ENCODE data around the gene TMED9.
A peak's percentile ranks its signal among the peaks of the same experiment; 100 is the strongest.
"Not testable (repeated sequence)": the region's sequence is repeated elsewhere in the genome, so short reads cannot be mapped to it uniquely, and the experiment has no call there.

TMED9 gene

GRCh38 chr5:177557796-177558195 is 34.2 kb upstream of the TMED9 start:
- Mint-ChIP-seq H3K9me3 (peaks cover 4% of the 10 kb centered on the region), H3K27me3 (no peaks in the 10 kb centered on the region), H3K27ac (no peak overlapping the region), H3K36me3 (no peaks in the 10 kb centered on the region), H3K4me3 (no peak overlapping the region), H3K4me1 (peaks cover 15% of the 10 kb centered on the region)
- ATAC-seq = no peak

GRCh38 chr5:177559446-177559941 is 32.5 kb upstream of the TMED9 start:
- not testable (repeated sequence) for H3K36me3 Mint-ChIP-seq, H3K9me3 Mint-ChIP-seq, H3K4me1 Mint-ChIP-seq, H3K27me3 Mint-ChIP-seq, H3K27ac Mint-ChIP-seq, H3K4me3 Mint-ChIP-seq, ATAC-seq

- no peak for ATAC-seq
- Mint-ChIP-seq H3K36me3 (no peaks in the 10 kb centered on the region), H3K4me3 (no peak overlapping the region), H3K27ac (no peak overlapping the region), H3K4me1 (no peaks in the 10 kb centered on the region), H3K9me3 (peaks cover 4% of the 10 kb centered on the region), H3K27me3 (peaks cover 31% of the 10 kb centered on the region)
These were observed 27.0 kb upstream of the TMED9 start for GRCh38 chr5:177565046-177565445.

- Mint-ChIP-seq H3K27me3 (peaks cover 31% of the 10 kb centered on the region), H3K9me3 (peaks cover 3% of the 10 kb centered on the region), H3K4me3 (no peak overlapping the region), H3K36me3 (no peaks in the 10 kb centered on the region), H3K27ac (no peak overlapping the region), H3K4me1 (no peaks in the 10 kb centered on the region)
- ATAC-seq = no peak
These were observed 23.7 kb upstream of the TMED9 start for GRCh38 chr5:177568326-177568725.

- peaks cover 31% of the 10 kb centered on the region for H3K27me3 Mint-ChIP-seq
These were observed 22.1 kb upstream of the TMED9 start for GRCh38 chr5:177569894-177570293.

GRCh38 chr5:177575488-177575887 is 16.5 kb upstream of the TMED9 start:
- H3K9me3 Mint-ChIP-seq = peaks cover 3% of the 10 kb centered on the region
- H3K27me3 Mint-ChIP-seq = no peaks in the 10 kb centered on the region
- H3K27ac Mint-ChIP-seq = no peak overlapping the region
- H3K4me1 Mint-ChIP-seq = no peaks in the 10 kb centered on the region
- H3K36me3 Mint-ChIP-seq = no peaks in the 10 kb centered on the region
- no peak for ATAC-seq
- H3K4me3 Mint-ChIP-seq = no peak overlapping the region

More at GRCh38 chr5:177569894-177570293, 22.1 kb upstream of the TMED9 start:
- no peaks in the 10 kb centered on the region for H3K36me3 Mint-ChIP-seq
- peaks cover 3% of the 10 kb centered on the region for H3K9me3 Mint-ChIP-seq
- H3K27ac Mint-ChIP-seq = no peak overlapping the region
- no peaks in the 10 kb centered on the region for H3K4me1 Mint-ChIP-seq
- H3K4me3 Mint-ChIP-seq = no peak overlapping the region
- no peak for ATAC-seq

GRCh38 chr5:177576169-177576568 is 15.8 kb upstream of the TMED9 start:
- Mint-ChIP-seq H3K9me3 (peaks cover 3% of the 10 kb centered on the region), H3K36me3 (no peaks in the 10 kb centered on the region), H3K4me1 (no peaks in the 10 kb centered on the region), H3K27me3 (no peaks in the 10 kb centered on the region), H3K27ac (no peak overlapping the region), H3K4me3 (no peak overlapping the region)
- ATAC-seq = no peak

GRCh38 chr5:177578316-177578715 is 13.7 kb upstream of the TMED9 start:
- ATAC-seq = no peak
- H3K4me3 Mint-ChIP-seq = no peak overlapping the region
- no peaks in the 10 kb centered on the region for H3K9me3 Mint-ChIP-seq
- no peaks in the 10 kb centered on the region for H3K4me1 Mint-ChIP-seq
- H3K36me3 Mint-ChIP-seq = no peaks in the 10 kb centered on the region
- H3K27me3 Mint-ChIP-seq = no peaks in the 10 kb centered on the region
- no peak overlapping the region for H3K27ac Mint-ChIP-seq

- no peaks in the 10 kb centered on the region for H3K27me3 Mint-ChIP-seq
- no peak overlapping the region for H3K27ac Mint-ChIP-seq
- no peak for ATAC-seq
- H3K4me3 Mint-ChIP-seq = no peak overlapping the region
- no peaks in the 10 kb centered on the region for H3K9me3 Mint-ChIP-seq
- peaks cover 14% of the 10 kb centered on the region for H3K4me1 Mint-ChIP-seq
- H3K36me3 Mint-ChIP-seq = peaks cover 10% of the 10 kb centered on the region
These were observed 3.5 kb upstream of the TMED9 start for GRCh38 chr5:177588413-177588909.

- Mint-ChIP-seq H3K27me3 (no peaks in the 10 kb centered on the region), H3K4me3 (no peak overlapping the region), H3K9me3 (no peaks in the 10 kb centered on the region), H3K27ac (no peak overlapping the region), H3K4me1 (peaks cover 20% of the 10 kb centered on the region), H3K36me3 (peaks cover 24% of the 10 kb centered on the region)
- ATAC-seq = no peak
These were observed 1.6 kb upstream of the TMED9 start for GRCh38 chr5:177590406-177590805.

GRCh38 chr5:177591690-177592009 is 353 bp upstream of the TMED9 start:
- Mint-ChIP-seq H3K4me1 (peaks cover 21% of the 10 kb centered on the region), H3K9me3 (no peaks in the 10 kb centered on the region)

GRCh38 chr5:177592905-177593304 is 902 bp downstream of the TMED9 start:
- peaks cover 40% of the 10 kb centered on the region for H3K36me3 Mint-ChIP-seq
- no peaks in the 10 kb centered on the region for H3K9me3 Mint-ChIP-seq
- H3K4me1 Mint-ChIP-seq = peaks cover 18% of the 10 kb centered on the region
- ATAC-seq = no peak
- peak overlapping the region; percentile 96 for H3K4me3 Mint-ChIP-seq
- H3K27ac Mint-ChIP-seq = peak overlapping the region; percentile 90
- H3K27me3 Mint-ChIP-seq = no peaks in the 10 kb centered on the region

More at GRCh38 chr5:177591690-177592009, 353 bp upstream of the TMED9 start:
- Mint-ChIP-seq H3K27me3 (no peaks in the 10 kb centered on the region), H3K36me3 (peaks cover 36% of the 10 kb centered on the region), H3K27ac (peak overlapping the region; percentile 90), H3K4me3 (peak overlapping the region; percentile 96)
- no peak for ATAC-seq

GRCh38 chr5:177593511-177593910 is 1.5 kb downstream of the TMED9 start:
- H3K4me3 Mint-ChIP-seq = peak overlapping the region; percentile 67
- ATAC-seq = no peak
- no peaks in the 10 kb centered on the region for H3K27me3 Mint-ChIP-seq
- H3K9me3 Mint-ChIP-seq = no peaks in the 10 kb centered on the region
- H3K27ac Mint-ChIP-seq = no peak overlapping the region
- peaks cover 23% of the 10 kb centered on the region for H3K4me1 Mint-ChIP-seq
- H3K36me3 Mint-ChIP-seq = peaks cover 40% of the 10 kb centered on the region

GRCh38 chr5:177594071-177594470 is 2.1 kb downstream of the TMED9 start:
- Mint-ChIP-seq H3K27me3 (no peaks in the 10 kb centered on the region), H3K27ac (no peak overlapping the region), H3K9me3 (no peaks in the 10 kb centered on the region), H3K4me3 (no peak overlapping the region), H3K36me3 (peaks cover 40% of the 10 kb centered on the region), H3K4me1 (peaks cover 25% of the 10 kb centered on the region)
- no peak for ATAC-seq

GRCh38 chr5:177595026-177595585 is 3.1 kb downstream of the TMED9 start:
- Mint-ChIP-seq H3K9me3 (no peaks in the 10 kb centered on the region), H3K27me3 (no peaks in the 10 kb centered on the region), H3K4me1 (peaks cover 25% of the 10 kb centered on the region), H3K36me3 (peaks cover 40% of the 10 kb centered on the region), H3K27ac (no peak overlapping the region), H3K4me3 (no peak overlapping the region)
- ATAC-seq = no peak

GRCh38 chr5:177595991-177596774 is 4.2 kb downstream of the TMED9 start:
- ATAC-seq = no peak
- no peaks in the 10 kb centered on the region for H3K9me3 Mint-ChIP-seq
- H3K4me1 Mint-ChIP-seq = peaks cover 36% of the 10 kb centered on the region
- peaks cover 40% of the 10 kb centered on the region for H3K36me3 Mint-ChIP-seq
- H3K27me3 Mint-ChIP-seq = no peaks in the 10 kb centered on the region
- no peak overlapping the region for H3K27ac Mint-ChIP-seq
- H3K4me3 Mint-ChIP-seq = no peak overlapping the region

All from stimulated activated memory B cell treated with anti-CD40 and anti-IgM and Interleukin-4, amounts not matched to agents 10 μg/mL and 1 μg/mL and 100 μg/mL, for 72 hours (primary cell).